GM18951 (cell line): Measurements from ENCODE around the gene KRTAP6-3.

Experiments
- POLR2A ChIP-seq: IDR thresholded peaks from 4 replicates; pipeline ENCODE4 v1.6.1; 2011; ENCODE audit warnings: mild to moderate bottlenecking; ENCODE audit not compliant: insufficient read length, insufficient read depth; ENCODE audit errors: extremely low read depth
- in situ Hi-C: fragments of 300-500 bp; cut with MboI; formaldehyde crosslinking; loops from one replicate; pipeline ENCODE4 v1.12.0; 2022; ENCODE audit warnings: low sequenced_read_pairs, mixed read lengths, inconsistent platforms; ENCODE audit not compliant: unreplicated experiment

Gene KRTAP6-3, protein sequence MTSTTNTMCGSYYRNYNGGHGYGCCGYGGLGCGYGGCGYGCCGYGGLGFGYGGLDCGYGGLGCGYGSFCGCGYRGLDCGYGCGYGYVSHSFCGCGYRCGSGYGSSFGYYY

DNA sequence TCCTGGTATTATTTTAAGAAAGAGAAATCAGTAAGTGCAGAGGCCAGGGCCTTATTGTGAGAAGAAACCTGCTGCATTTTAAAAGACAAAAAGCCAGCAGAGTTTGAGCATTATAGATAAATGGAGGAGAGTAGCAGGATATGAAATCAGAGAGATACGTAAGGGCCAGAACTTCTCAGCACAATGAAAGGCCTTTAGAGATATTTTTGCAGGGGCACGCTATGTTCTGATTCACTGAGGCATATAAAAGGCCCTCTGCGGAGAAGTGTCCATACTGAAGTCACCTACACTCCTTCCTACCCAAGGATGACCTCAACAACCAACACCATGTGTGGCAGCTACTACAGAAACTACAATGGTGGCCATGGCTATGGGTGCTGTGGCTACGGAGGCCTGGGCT lies at the start of gene KRTAP6-3:
Gene KRTAP6-3, plus strand, starts transcription at position 301 of the 400 bp plus-strand sequence. Its CDS starts 6 bp downstream, at position 307.
- in situ Hi-C loops: no loop called here

DNA sequence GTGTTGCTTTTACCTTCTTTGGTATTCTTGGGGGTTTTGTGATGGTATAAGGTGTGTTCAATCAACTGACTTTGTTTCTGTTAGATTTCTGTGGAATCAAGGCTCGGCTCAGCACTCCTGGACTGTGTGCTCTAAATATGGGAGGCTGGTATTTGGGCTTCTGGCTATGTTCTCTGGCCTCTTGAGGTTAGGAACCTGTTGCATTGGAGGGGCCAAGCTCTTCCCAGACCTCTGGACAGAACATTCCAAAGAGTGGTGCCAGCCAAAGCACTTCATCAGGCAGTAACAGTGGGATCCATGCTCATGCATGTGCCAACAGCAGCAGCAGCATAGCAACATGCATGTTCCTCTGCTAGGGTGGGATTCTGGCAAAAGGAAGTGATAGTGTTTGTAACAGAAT lies 39.5 kb upstream of the KRTAP6-3 start:
- no peak for TF ChIP-seq POLR2A
- in situ Hi-C loops: no loop called here

More for the DNA sequence above, at the start of gene KRTAP6-3:
- TF ChIP-seq POLR2A: no peak

DNA sequence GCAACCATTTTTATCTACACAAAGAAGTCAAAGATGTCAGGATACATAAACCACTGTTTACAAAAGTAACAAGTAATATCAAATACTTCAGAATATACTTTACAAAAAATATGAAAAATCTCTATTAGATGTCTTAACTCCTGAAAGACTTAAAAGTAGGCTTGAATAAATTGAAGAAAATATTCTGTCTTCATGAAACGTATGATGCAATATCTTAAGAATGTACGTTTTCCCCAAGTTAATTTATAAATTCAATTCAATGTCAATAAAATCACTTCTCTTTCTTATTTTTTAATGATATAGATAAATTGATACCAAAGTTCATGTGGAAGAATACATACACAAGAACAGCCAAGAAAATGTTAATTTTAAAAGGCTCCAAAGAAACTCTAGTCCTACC lies 37.1 kb upstream of the KRTAP6-3 start:
- in situ Hi-C loops: no loop called here
- TF ChIP-seq POLR2A: no peak

DNA sequence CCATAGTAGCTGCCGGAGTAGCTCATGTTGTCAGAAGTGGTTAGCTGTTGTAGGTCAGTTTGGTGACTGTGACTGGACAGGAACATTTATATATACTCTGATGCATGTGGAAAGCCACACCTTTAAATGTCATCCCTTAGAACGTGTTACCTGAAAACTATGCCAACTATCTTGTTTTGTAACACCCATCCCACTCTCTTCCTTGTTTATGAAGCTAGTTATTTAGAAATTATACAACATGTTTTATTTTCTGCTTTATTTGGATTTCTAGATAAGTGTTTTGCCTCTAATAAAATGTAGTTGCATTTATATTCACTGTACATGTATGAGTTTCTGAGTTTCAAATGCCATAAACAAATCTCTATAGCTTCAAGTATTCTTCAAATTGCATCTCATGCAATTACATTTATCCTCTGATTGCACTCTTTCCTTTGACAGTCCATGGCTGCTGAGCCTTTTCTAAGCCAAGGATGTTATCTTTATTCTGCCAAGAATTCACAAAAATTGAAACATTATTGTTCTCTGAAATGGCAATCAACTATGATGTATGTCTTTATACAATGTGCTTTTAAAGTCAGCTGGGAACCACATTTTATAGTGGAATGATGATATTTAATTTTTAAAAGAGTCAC lies 30.9 kb upstream of the KRTAP6-3 start, which contains the start of gene KRTAP19-7:
Gene KRTAP19-7, minus strand, starts transcription at position 51 of the 632 bp plus-strand sequence. Its CDS starts 25 bp downstream, at position 26.
- in situ Hi-C loops: no loop called here
- TF ChIP-seq POLR2A: no peak

GRCh38 chr21:30561957-30562356 lies 30.3 kb upstream of the KRTAP6-3 start:
- no peak for TF ChIP-seq POLR2A
- in situ Hi-C loops: no loop called here

GRCh38 chr21:30563072-30563471 lies 29.2 kb upstream of the KRTAP6-3 start:
- TF ChIP-seq POLR2A: no peak
- in situ Hi-C loops: no loop called here

DNA sequence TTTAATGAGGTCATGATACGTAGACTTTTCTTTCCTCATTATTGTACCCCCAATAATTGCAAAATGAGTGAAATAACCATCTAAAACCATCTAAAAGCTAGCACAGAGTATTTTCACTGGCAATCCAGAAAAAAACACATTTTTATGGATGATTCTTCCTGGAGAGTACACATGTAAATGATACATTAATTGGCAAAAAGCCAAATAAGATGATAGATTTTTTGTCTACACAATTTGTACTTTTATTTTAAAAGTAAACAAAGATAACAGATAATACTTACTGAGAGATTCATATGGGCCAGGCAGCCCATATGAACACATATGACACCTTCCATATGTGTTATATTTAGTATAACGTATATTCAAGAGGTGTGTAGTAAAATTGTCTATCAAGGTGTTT lies 28.6 kb upstream of the KRTAP6-3 start:
- no peak for TF ChIP-seq POLR2A

DNA sequence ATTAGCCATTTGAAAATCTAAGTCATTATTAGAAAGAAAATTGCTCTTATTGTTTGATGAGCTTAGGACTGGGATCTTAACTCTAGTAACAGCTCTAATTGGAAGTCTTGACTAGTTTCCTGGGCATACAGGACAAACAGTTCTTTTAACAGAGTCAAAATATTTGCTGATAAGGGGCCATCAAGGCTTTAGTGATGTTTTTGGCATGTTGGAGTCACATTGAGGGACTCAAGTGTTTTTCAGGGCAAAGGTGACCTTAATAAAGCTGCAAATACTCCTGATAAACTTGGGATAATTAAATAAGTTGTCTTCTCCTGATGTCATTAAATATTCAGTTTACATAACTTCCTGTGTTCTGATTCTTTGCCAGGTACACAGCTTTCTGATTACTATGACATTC lies 24.6 kb upstream of the KRTAP6-3 start:
- TF ChIP-seq POLR2A: no peak
- in situ Hi-C loops: no loop called here

More for the DNA sequence above, 28.6 kb upstream of the KRTAP6-3 start:
- in situ Hi-C loops: no loop called here

DNA sequence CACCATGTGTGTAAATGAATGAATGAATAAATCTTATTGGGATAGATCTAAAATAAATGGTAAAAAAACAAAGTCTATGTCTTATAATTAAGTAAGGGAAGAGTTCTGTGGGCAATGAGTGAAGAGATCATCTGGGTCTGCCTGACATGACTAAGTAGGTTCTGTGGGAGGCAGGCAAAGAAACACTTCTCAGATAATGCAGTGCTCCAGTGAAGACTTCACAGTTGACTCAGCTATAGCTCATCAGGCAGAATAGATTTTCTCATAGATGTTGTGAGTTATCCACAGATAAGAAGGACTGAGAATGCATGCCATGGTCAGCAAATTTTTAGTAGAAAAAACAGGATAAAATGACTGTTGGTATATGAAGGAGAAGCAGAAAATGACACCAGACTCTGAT lies 14.5 kb upstream of the KRTAP6-3 start:
- in situ Hi-C loops: no loop called here
- no peak for TF ChIP-seq POLR2A

DNA sequence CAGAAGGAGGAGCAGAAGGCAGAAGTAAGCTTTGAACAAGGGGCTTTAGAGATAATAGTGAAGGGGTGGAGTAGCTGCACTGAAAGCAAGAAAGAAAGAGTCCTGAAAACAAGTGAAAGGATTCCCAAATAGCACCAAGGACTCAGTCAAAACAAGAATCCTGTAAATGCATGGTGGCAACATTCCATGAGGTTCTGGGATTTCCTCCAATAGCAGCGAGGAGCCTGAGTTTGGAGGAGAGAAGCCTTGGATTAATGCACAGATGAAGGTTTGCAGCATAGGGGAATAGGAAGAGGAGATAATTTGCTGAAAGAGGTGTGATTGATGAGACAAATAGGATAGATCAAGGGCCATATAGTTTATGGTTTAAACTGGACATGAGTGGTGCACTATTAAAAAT lies 12.9 kb upstream of the KRTAP6-3 start:
- TF ChIP-seq POLR2A: no peak
- in situ Hi-C loops: no loop called here

GRCh38 chr21:30580132-30580531 lies 12.1 kb upstream of the KRTAP6-3 start:
- in situ Hi-C loops: no loop called here

DNA sequence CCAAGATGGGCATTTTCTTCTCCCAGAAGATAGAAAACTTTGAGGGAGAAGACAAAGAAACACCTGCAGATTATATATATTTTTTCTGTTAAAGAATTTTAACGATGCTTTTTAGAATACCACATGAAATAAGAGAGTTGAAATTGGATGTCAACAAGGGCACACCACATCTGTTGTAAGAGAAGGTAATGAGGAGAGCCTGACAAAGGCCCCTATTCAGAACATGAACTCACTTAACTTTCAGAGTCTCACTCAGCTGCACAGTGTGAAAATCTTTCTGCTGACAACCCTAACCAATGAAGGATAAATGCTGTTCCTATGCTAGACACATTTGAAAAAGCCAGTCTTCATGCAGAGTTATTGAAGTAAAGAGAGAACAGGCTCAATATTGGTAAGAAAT lies 9.4 kb upstream of the KRTAP6-3 start:
- in situ Hi-C loops: no loop called here
- TF ChIP-seq POLR2A: no peak

More at GRCh38 chr21:30580132-30580531, 12.1 kb upstream of the KRTAP6-3 start:
- TF ChIP-seq POLR2A: no peak

DNA sequence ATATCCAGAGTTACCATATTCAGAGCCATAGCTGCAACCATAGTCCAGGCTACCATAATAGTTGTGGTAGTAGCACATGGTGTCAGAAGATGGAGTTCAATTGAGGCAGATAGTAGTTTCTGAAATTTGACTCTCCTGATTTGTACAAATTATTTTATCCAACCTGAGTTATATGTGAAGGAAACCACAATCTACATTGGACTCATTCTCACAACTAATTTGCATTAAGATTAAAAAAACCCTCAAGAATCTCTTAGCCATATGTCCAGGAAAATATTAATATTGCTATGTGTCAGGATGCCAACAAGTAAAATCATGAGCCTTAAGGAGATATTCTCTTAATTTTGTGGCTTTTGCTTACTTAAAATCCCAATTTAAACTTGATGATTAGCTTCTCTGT lies 1.9 kb upstream of the KRTAP6-3 start, which contains the start of gene KRTAP22-2:
Gene KRTAP22-2, minus strand, starts transcription at position 101 of the 400 bp plus-strand sequence.
- in situ Hi-C loops: no loop called here
- TF ChIP-seq POLR2A: no peak

DNA sequence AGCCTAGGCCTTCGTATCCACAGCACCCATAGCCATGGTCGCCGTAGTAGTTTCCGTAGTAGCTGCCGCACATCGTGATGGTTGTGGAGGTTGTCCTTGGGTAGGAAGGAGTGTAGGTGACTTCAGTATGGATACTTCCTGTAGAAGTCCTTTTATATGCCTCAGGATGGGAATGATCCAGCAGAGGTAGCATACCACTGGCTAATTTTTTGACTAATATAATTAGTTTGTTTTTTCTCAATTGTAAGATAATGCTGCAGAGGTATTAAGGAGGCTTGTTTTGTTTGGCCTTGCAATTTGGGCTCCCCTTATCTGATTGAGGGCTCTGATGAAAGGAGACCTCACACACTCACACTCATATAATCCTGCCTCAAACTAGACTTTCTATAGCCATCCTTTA lies 6.6 kb downstream of the KRTAP6-3 start, which contains the start of gene KRTAP6-2:
Gene KRTAP6-2, minus strand, starts transcription at position 101 of the 400 bp plus-strand sequence. Its CDS starts 28 bp downstream, at position 73.
- TF ChIP-seq POLR2A: no peak
- in situ Hi-C loops: no loop called here

GRCh38 chr21:30600787-30601186 lies 8.5 kb downstream of the KRTAP6-3 start, which contains the start of gene KRTAP22-1:
Gene KRTAP22-1, plus strand, starts transcription at chr21:30601087.
- TF ChIP-seq POLR2A: no peak
- in situ Hi-C loops: no loop called here

GRCh38 chr21:30605968-30606367 lies 13.7 kb downstream of the KRTAP6-3 start:
- in situ Hi-C loops: no loop called here
- TF ChIP-seq POLR2A: no peak
